Heart left ventricle (tissue), 13 donors: Measurements from ENCODE around the gene BTG1.

Experiments used
- CTCF ChIP-seq, 12 donors: fragments of 200-600 bp; sonication (generic) in 4 of 12; IDR thresholded peaks; one replicate each; pipeline versions ENCODE4 v1.5.0 to v1.8.0; 2018 to 2022; ENCODE audit warnings: antibody characterized with exemption in 12 of 12, mild to moderate bottlenecking in 5 of 12
- POLR2A ChIP-seq, 2 donors: fragments of 450-650 bp; IDR thresholded peaks; one replicate each; pipeline ENCODE4 v1.6.1; 2017; ENCODE audit warnings: antibody characterized with exemption in 2 of 2, mild to moderate bottlenecking in 2 of 2, moderate library complexity in 2 of 2
- donor health status: ischemic (EF 13 %, LVEDD 7.1; RV severe dilation, severe dysfunction).
- donor health status: DM: no; HTN: yes; CAD: no.
- donor health status: DM: no; HTN: no; CAD: no.
- donor health status: ischemic (EF 25% LVEDD 6.9; RV normal size, moderate dysfunction).
- donor health status: ischemic (EF 25% LVEDD 5.7; RV mildly dilated, moderate dysfunction).
- donor health status: ischemic (EF 35%, LVEDD 5.7; RV mildly dilated, moderate dysfunction).
- donor health status: nonischemic (EF 11% LVEDD 7.7; RV severe dilation, severe dysfunction).
- donor health status: DM: yes; HTN: yes; CAD: no.
- donor health status: PGD.
- donor health status: ischemic (EF 29% LVEDD 5.4; RV normal size, mild dysfunction).
- donor health status: nonischemic (EF 23%, LVEDD 6.1; RV moderate dilation, normal function).

DNA sequence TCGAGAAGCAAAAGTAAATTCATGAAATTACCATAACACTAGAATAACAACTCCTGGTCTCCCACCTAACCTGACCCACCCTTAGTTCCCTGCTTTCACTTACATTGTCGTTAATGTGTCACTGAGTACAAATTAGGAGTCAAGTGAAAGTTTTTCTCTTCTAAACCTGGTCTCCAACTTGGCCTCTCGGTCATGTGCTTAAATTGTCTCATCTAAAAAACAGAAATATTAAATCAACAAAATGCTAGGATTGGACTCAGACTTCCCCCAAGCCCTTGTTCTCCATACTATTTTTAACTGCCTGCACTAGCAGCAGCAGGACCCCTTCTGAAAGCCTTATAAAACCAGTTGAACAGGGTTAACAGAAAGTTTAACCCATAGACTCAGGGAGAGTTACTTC, 1.8 kb upstream of the BTG1 start:
- no peak for TF ChIP-seq CTCF (IDR thresholded peaks at IDR 0.05)
- TF ChIP-seq POLR2A (IDR thresholded peaks at IDR 0.05): no peak
